KMS-11 (cell line): Measurements from ENCODE around the gene TOLLIP.
"Not testable (repeated sequence)": the region's sequence is repeated elsewhere in the genome, so short reads cannot be mapped to it uniquely, and the experiment has no call there.

Experiments used
- H2AFZ ChIP-seq: fragments of 200-600 bp; sonication (generic); 2 replicates; pipeline ENCODE4 v1.6.1; 2016; ENCODE audit warnings: antibody characterized with exemption, mixed run types, low read depth
- H3K27ac ChIP-seq: fragments of 200-600 bp; sonication (generic); 2 replicates; pipeline ENCODE4 v1.6.1; 2016; ENCODE audit warnings: mild to moderate bottlenecking, mixed run types
- H3K27me3 ChIP-seq: fragments of 200-600 bp; sonication (generic); 2 replicates; pipeline ENCODE4 v1.6.1; 2017; ENCODE audit warnings: mild to moderate bottlenecking, low read depth, mixed run types, moderate library complexity; ENCODE audit not compliant: insufficient read depth
- H3K36me3 ChIP-seq: fragments of 200-600 bp; sonication (generic); 2 replicates; pipeline ENCODE4 v1.6.1; 2017; ENCODE audit warnings: mild to moderate bottlenecking, mixed run types; ENCODE audit not compliant: insufficient read depth
- H3K4me1 ChIP-seq: fragments of 200-600 bp; sonication (generic); 2 replicates; pipeline ENCODE4 v1.6.1; 2016; ENCODE audit warnings: mild to moderate bottlenecking, low read depth, mixed run types; ENCODE audit not compliant: poor library complexity, severe bottlenecking
- H3K4me2 ChIP-seq: fragments of 200-600 bp; sonication (generic); 2 replicates; pipeline ENCODE4 v1.7.0; 2016; ENCODE audit warnings: mild to moderate bottlenecking, mixed run types
- H3K4me3 ChIP-seq: fragments of 200-600 bp; sonication (generic); IDR thresholded peaks from 2 replicates; pipeline ENCODE4 v1.6.1; 2017; ENCODE audit warnings: low read depth, low read length, mixed read lengths; ENCODE audit not compliant: insufficient read depth
- H3K79me2 ChIP-seq: fragments of 200-600 bp; sonication (generic); 2 replicates; pipeline ENCODE4 v1.6.1; 2016; ENCODE audit warnings: low read depth, mixed run types; ENCODE audit not compliant: insufficient read depth
- H3K9ac ChIP-seq: fragments of 200-600 bp; sonication (generic); 2 replicates; pipeline ENCODE4 v1.6.1; 2016; ENCODE audit warnings: mild to moderate bottlenecking, mixed run types
- H4K20me1 ChIP-seq: fragments of 200-600 bp; sonication (generic); 2 replicates; pipeline ENCODE4 v1.6.1; 2016; ENCODE audit warnings: mild to moderate bottlenecking, mixed run types; ENCODE audit not compliant: insufficient read depth
- TF ChIP-seq, protein P1 (sequence below): fragments of 200-600 bp; sonication (generic); conservative IDR thresholded peaks from 2 replicates; pipeline ENCODE4 v1.6.1; 2017; ENCODE audit warnings: low read depth, mild to moderate bottlenecking, antibody characterized with exemption, low read length, moderate library complexity, mixed read lengths

The TOLLIP gene

DNA sequence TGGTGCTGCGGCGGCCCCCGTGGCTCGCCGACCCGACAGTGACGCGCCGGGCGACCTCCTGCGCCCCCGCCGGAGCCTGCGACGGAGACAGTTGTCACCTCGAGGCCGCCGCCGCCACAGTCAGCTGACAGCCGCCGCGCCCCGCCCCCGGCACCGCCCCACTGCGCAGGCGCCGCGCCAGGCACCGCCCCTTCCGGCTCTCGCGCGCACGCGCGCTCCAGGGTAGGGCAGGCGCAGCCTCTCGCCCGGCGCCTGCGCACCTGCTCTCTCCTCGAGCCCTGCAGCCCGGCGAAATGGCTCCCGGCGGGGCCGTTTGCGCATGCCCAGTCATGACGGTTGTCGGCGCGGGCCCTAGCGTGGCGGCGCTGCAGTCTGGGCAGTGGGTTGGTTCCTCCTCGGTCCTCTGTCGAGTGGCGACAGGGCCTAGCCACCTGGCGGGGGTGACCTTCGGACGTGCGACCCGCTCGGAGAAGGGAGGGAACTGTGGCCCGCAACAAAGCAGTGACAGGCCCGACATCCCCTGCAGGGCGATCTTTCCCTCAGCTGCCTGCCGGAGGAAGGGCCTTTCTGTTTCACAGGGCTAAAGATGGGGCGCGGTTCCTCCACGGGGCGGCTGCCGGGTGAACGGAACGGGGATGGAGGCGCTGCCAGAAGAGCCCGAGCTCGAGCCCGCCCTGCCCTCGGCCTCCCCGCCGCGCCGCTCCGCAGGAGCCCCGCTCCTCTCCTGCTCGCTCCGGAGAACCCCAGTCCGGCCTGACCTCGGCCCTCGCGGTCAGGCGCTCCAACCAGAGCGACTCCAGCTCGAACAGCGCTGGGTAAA, at the start of gene TOLLIP:
Gene TOLLIP, minus strand, starts transcription at position 135 of the 820 bp plus-strand sequence. Its CDS starts 134 bp downstream, at position 1.
- Histone ChIP-seq H3K79me2 (no peaks in the 10 kb centered on the region; the same call in 1 of the 2 replicates), H2AFZ (peak within 1 kb of the TSS; percentile 90), H3K27ac (peak within 1 kb of the TSS; percentile 69), H3K4me2 (peak within 1 kb of the TSS; percentile 81), H3K4me3 (no peak within 1 kb of the TSS), H3K27me3 (no peaks in the 10 kb centered on the region; the same call in 1 of the 2 replicates), H3K36me3 (no peaks in the 10 kb centered on the region), H3K9ac (peak within 1 kb of the TSS; percentile 78; the same call in 1 of the 2 replicates), H4K20me1 (no peaks in the 10 kb centered on the region), H3K4me1 (peaks cover 9% of the 10 kb centered on the region)
- TF ChIP-seq, protein P1, sequence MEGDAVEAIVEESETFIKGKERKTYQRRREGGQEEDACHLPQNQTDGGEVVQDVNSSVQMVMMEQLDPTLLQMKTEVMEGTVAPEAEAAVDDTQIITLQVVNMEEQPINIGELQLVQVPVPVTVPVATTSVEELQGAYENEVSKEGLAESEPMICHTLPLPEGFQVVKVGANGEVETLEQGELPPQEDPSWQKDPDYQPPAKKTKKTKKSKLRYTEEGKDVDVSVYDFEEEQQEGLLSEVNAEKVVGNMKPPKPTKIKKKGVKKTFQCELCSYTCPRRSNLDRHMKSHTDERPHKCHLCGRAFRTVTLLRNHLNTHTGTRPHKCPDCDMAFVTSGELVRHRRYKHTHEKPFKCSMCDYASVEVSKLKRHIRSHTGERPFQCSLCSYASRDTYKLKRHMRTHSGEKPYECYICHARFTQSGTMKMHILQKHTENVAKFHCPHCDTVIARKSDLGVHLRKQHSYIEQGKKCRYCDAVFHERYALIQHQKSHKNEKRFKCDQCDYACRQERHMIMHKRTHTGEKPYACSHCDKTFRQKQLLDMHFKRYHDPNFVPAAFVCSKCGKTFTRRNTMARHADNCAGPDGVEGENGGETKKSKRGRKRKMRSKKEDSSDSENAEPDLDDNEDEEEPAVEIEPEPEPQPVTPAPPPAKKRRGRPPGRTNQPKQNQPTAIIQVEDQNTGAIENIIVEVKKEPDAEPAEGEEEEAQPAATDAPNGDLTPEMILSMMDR: no peak

- H3K4me1 ChIP-seq, H3K9ac ChIP-seq, H3K27ac ChIP-seq, H3K36me3 ChIP-seq, H2AFZ ChIP-seq, H4K20me1 ChIP-seq, H3K79me2 ChIP-seq, H3K4me3 ChIP-seq, H3K4me2 ChIP-seq: not testable (repeated sequence)
- peaks cover 88% of the 10 kb centered on the region for H3K27me3 ChIP-seq
Observed at GRCh38 chr11:1358931-1359330, 49.5 kb upstream of the TOLLIP start.

GRCh38 chr11:1358286-1358685, 48.9 kb upstream of the TOLLIP start:
- Histone ChIP-seq H3K79me2 (no peaks in the 10 kb centered on the region), H3K4me1 (no peaks in the 10 kb centered on the region), H2AFZ (no peak overlapping the region), H3K4me3 (no peak overlapping the region), H3K27ac (no peak overlapping the region), H4K20me1 (no peaks in the 10 kb centered on the region), H3K4me2 (no peak overlapping the region), H3K27me3 (peaks cover 88% of the 10 kb centered on the region), H3K9ac (no peak overlapping the region), H3K36me3 (no peaks in the 10 kb centered on the region)
- TF ChIP-seq, protein P1: no peak

DNA sequence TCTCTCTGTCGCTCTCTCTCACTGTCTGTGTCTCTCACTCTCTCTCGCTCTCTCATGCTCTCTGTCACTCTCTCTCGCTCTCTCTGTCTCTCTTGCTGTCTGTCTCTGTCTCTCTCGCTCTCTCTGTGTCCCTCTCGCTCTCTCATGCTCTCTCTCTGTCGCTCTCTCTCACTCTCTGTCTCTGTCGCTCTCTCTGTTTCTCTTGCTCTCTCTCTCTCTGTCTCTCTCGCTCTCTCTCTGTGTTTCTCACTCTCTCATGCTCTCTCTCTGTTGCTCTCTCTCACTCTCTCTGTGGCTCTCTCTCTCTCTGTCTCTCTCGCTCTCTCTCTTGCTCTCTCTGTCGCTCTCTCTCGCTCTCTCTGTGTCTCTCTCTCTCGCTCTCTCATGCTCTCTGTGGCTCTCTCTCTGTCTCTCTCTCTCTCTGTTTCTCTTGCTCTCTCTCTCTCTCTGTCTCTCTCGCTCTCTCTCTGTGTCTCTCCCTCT, 47.1 kb upstream of the TOLLIP start:
- no peak overlapping the region for H3K4me3 ChIP-seq
- no peak overlapping the region for H3K9ac ChIP-seq
- H2AFZ ChIP-seq: no peak overlapping the region
- no peaks in the 10 kb centered on the region for H3K4me1 ChIP-seq
- no peaks in the 10 kb centered on the region for H3K79me2 ChIP-seq
- TF ChIP-seq, protein P1: no peak
- no peak overlapping the region for H3K27ac ChIP-seq
- H3K27me3 ChIP-seq: peaks cover 75% of the 10 kb centered on the region
- H4K20me1 ChIP-seq: no peaks in the 10 kb centered on the region
- no peak overlapping the region for H3K4me2 ChIP-seq
- no peaks in the 10 kb centered on the region for H3K36me3 ChIP-seq

DNA sequence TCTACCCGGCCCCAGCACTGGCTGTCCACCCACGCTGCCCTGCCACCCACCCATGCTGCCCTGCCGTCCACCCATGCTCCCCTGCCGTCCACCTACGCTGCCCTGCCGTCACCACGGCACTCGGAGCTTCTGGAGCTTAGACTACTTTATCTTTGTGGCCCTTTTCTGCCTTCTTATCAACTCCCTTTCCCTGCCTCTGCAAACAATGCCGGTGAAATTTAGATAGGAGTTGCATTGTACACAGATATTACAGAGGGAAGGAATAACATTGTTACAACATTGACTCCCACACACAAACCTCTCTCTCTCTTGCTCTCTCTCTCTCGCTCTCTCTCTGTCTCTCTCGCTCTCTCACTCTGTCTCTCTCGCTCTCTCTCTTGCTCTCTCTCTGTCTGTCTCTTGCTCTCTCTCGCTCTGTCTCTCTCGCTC, 46.6 kb upstream of the TOLLIP start:
- H3K4me3 ChIP-seq: no peak overlapping the region
- no peaks in the 10 kb centered on the region for H3K4me1 ChIP-seq
- H2AFZ ChIP-seq: no peak overlapping the region
- no peaks in the 10 kb centered on the region for H4K20me1 ChIP-seq
- TF ChIP-seq, protein P1: no peak
- H3K4me2 ChIP-seq: no peak overlapping the region
- H3K9ac ChIP-seq: no peak overlapping the region
- H3K79me2 ChIP-seq: no peaks in the 10 kb centered on the region
- H3K36me3 ChIP-seq: no peaks in the 10 kb centered on the region
- no peak overlapping the region for H3K27ac ChIP-seq
- peaks cover 74% of the 10 kb centered on the region for H3K27me3 ChIP-seq
